PC-3 (cell line): ENCODE results near the gene ITPR3.

Experiments
- CTCF ChIP-seq: fragments of 300-600 bp; sonication (generic); conservative IDR thresholded peaks from 2 replicates; pipeline ENCODE4 v1.5.1; 2017; ENCODE audit warnings: antibody characterized with exemption, low read depth, mild to moderate bottlenecking, low read length
- EZH2 ChIP-seq: fragments of 300-600 bp; sonication (generic); IDR thresholded peaks from one replicate; pipeline ENCODE4 v1.6.1; 2017; ENCODE audit warnings: antibody characterized with exemption, mild to moderate bottlenecking, low read length; ENCODE audit not compliant: unreplicated experiment
- EZH2phosphoT487 ChIP-seq: fragments of 300-600 bp; sonication (generic); IDR thresholded peaks from 2 replicates; pipeline ENCODE4 v1.6.1; 2018; ENCODE audit warnings: mild to moderate bottlenecking, antibody characterized with exemption, low read length, borderline replicate concordance

DNA sequence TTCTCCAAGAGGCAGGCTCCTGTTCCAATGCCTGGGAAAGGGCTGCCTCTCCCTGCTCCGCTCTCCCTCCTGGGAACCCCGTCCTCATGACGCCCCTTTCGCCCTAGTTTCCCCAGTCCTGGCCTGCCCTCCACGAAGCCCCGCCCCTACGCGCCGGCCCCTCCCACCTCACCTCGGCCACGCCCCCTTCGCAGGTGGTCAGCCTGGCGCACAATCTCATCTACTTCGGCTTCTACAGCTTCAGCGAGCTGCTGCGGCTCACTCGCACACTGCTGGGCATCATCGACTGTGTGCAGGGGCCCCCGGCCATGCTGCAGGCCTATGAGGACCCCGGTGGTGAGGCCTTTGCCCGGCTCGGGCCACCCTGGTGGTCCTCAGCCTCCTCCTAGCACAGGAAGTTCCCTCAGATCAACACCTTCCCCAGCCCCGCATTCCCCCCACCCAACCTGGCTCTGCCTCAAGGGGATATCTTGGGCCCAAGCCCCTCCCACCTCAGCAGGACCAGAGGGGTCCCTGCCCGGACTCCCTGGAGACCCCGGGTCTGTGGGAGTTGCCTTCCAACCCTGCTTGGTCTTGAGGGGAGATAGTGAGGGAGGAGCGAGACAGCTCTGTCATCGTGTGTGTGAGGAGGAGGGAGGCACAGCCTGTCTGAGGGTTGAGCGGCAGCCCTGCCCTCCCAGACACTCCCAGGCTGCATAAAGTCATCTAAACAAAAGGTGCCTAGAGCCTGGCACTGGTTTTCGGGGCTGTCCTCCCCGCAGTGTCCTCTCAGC is 50.0 kb downstream of the ITPR3 start:
- TF ChIP-seq CTCF (no peak), EZH2 (no peak), EZH2phosphoT487 (no peak)
